Naive thymus-derived CD8-positive, alpha-beta T cell (primary cell): ENCODE data around the gene NFIL3. TPM values are rescaled to one million over a fixed set of nuclear protein-coding genes. Genes with fewer than 3 reads are reported as not detected.

Experiments
- ATAC-seq, 2 donors: fragments of 150-1000 bp; cut with Tn5 transposase in 1 of 2; sonication (Bioruptor Pico), chemical (Tn5 transposase) in 1 of 2; 1 replicate in 1 of 2; 2 replicates in 1 of 2; pipeline ENCODE4 v1.10.0; 2021; ENCODE audit warnings: mild to moderate bottlenecking in 2 of 2, moderate library complexity in 2 of 2
- POLR2A ChIA-PET: fragments of 350-600 bp; sonication (Branson Sonifier 250); formaldehyde crosslinking; loops from one replicate; lab custom pipeline; 2021; ENCODE audit warnings: antibody characterized with exemption; lab: Charles Lee
- DNase-seq, 10 donors: peaks; one replicate each; pipeline versions ENCODE4 v3.0.0 to v3.0.0-alpha.2; 2020 to 2022
- H3K27ac Mint-ChIP-seq, 10 donors: one replicate each; pipeline ENCODE4 v1.8.0; 2020 to 2022; ENCODE audit warnings: mild to moderate bottlenecking in 10 of 10, mixed read lengths in 10 of 10, moderate library complexity in 4 of 10, inconsistent platforms in 1 of 10
- H3K27me3 Mint-ChIP-seq, 5 donors: one replicate each; pipeline ENCODE4 v1.8.0; 2021 to 2022; ENCODE audit warnings: mixed read lengths in 5 of 5
- H3K36me3 Mint-ChIP-seq, 3 donors: one replicate each; pipeline ENCODE4 v1.8.0; 2020 to 2022; ENCODE audit warnings: mixed read lengths in 3 of 3, mild to moderate bottlenecking in 2 of 3, inconsistent platforms in 1 of 3
- H3K4me1 Mint-ChIP-seq, 4 donors: one replicate each; pipeline ENCODE4 v1.8.0; 2021 to 2022; ENCODE audit warnings: mixed read lengths in 4 of 4
- H3K4me3 Mint-ChIP-seq, 10 donors: one replicate each; pipeline ENCODE4 v1.8.0; 2020 to 2022; ENCODE audit warnings: mild to moderate bottlenecking in 10 of 10, mixed read lengths in 10 of 10, moderate library complexity in 6 of 10, inconsistent platforms in 1 of 10
- H3K9me3 Mint-ChIP-seq, 9 donors: one replicate each; pipeline ENCODE4 v1.8.0; 2020 to 2022; ENCODE audit warnings: mixed read lengths in 9 of 9, mild to moderate bottlenecking in 3 of 9, inconsistent platforms in 1 of 9, moderate library complexity in 1 of 9
- polyA plus RNA-seq, 3 donors: library from polyadenylated mRNA; unstranded; fragments of 300-500 nt; fragmentation: Illumina TruSeq; gene quantifications; one replicate each; pipeline ENCODE4 v1.2.3, GENCODE V29; 2021
- total RNA-seq, 8 experiments: library from RNA in 2 of 8; stranded (reverse) in 2 of 8; gene quantifications; one replicate each; pipeline ENCODE4 v1.2.3 and lab custom pipeline; 2021 to 2026

Gene NFIL3
- total and polyA plus RNA-seq, 5 experiments from 2014 or later, result 1.3 to 4.9 (median 3.7) TPM; not detected in 1

GRCh38 chr9:91431485-91431884 lies 7.9 kb upstream of the NFIL3 start:
- H3K4me3 Mint-ChIP-seq, result no peak overlapping the region
- ATAC-seq, result no peak
- no peak for DNase-seq
- no peaks in the 10 kb centered on the region for H3K9me3 Mint-ChIP-seq
- peaks cover 0 to 26% (median 9%) of the 10 kb centered on the region in 5 donors for H3K27me3 Mint-ChIP-seq
- no peaks in the 10 kb centered on the region for H3K4me1 Mint-ChIP-seq
- POLR2A ChIA-PET, result no interaction called here
- peak overlapping the region in 1 of 10 donors; percentile 16 for H3K27ac Mint-ChIP-seq
- no peaks in the 10 kb centered on the region for H3K36me3 Mint-ChIP-seq

- POLR2A ChIA-PET, result no interaction called here
- Mint-ChIP-seq H3K36me3 (no peaks in the 10 kb centered on the region), H3K27me3 (peaks cover 0 to 19% (median 9%) of the 10 kb centered on the region in 5 donors), H3K4me3 (no peak overlapping the region), H3K9me3 (no peaks in the 10 kb centered on the region), H3K4me1 (peaks cover 8 to 18% (median 16%) of the 10 kb centered on the region in 4 donors), H3K27ac (no peak overlapping the region)
- ATAC-seq (no peak), DNase-seq (no peak)
Observed at GRCh38 chr9:91429501-91429900, 5.9 kb upstream of the NFIL3 start.

GRCh38 chr9:91428927-91429351 lies 5.3 kb upstream of the NFIL3 start:
- Mint-ChIP-seq H3K9me3 (no peaks in the 10 kb centered on the region), H3K4me1 (peaks cover 8 to 18% (median 17%) of the 10 kb centered on the region in 4 donors), H3K4me3 (no peak overlapping the region), H3K27me3 (peaks cover 0 to 19% (median 6%) of the 10 kb centered on the region in 5 donors), H3K36me3 (no peaks in the 10 kb centered on the region), H3K27ac (no peak overlapping the region)
- ATAC-seq, result no peak
- DNase-seq, result no peak
- POLR2A ChIA-PET, result interaction anchor here (0.6 kb wide), 1 partner anchor 13 kb away, joined by 4 read pairs; no protein-coding TSS in a partner anchor

GRCh38 chr9:91428436-91428835 lies 4.8 kb upstream of the NFIL3 start:
- Mint-ChIP-seq H3K4me3 (no peak overlapping the region), H3K9me3 (no peaks in the 10 kb centered on the region), H3K27me3 (peaks cover 0 to 19% (median 6%) of the 10 kb centered on the region in 5 donors), H3K36me3 (no peaks in the 10 kb centered on the region), H3K4me1 (peaks cover 8 to 18% (median 17%) of the 10 kb centered on the region in 4 donors), H3K27ac (no peak overlapping the region)
- DNase-seq (no peak), ATAC-seq (no peak)
- POLR2A ChIA-PET, result interaction anchor here (0.6 kb wide), 1 partner anchor 12 kb away, joined by 4 read pairs; no protein-coding TSS in a partner anchor

GRCh38 chr9:91427873-91428272 lies 4.2 kb upstream of the NFIL3 start:
- Mint-ChIP-seq H3K4me3 (no peak overlapping the region), H3K27me3 (peaks cover 1 to 19% (median 6%) of the 10 kb centered on the region in 5 donors), H3K27ac (no peak overlapping the region), H3K36me3 (no peaks in the 10 kb centered on the region), H3K4me1 (peaks cover 12 to 23% (median 21%) of the 10 kb centered on the region in 4 donors), H3K9me3 (no peaks in the 10 kb centered on the region)
- no peak for ATAC-seq
- POLR2A ChIA-PET, result no interaction called here
- DNase-seq, result no peak

- peaks cover 17 to 38% (median 35%) of the 10 kb centered on the region in 4 donors for H3K4me1 Mint-ChIP-seq
- H3K4me3 Mint-ChIP-seq, result peak overlapping the region in 5 of 10 donors; percentile 25 to 93 (median 33)
- ATAC-seq (no peak), DNase-seq (peak in 3 of 10 donors; percentile 29 to 41 (median 41))
- H3K36me3 Mint-ChIP-seq, result no peaks in the 10 kb centered on the region
- no peaks in the 10 kb centered on the region for H3K9me3 Mint-ChIP-seq
- peak overlapping the region in 2 of 10 donors; percentile 4 to 83 for H3K27ac Mint-ChIP-seq
- POLR2A ChIA-PET, result interaction anchor here (1.8 to 2.5 kb wide), 2 partner anchors 389 to 511 kb away, joined by 7 to 8 read pairs; no protein-coding TSS in a partner anchor
- H3K27me3 Mint-ChIP-seq, result peaks cover 3 to 19% (median 10%) of the 10 kb centered on the region in 5 donors
Observed at GRCh38 chr9:91426123-91426745, 2.6 kb upstream of the NFIL3 start.

- peak overlapping the region; percentile 84 to 96 (median 88) for H3K4me3 Mint-ChIP-seq
- H3K27ac Mint-ChIP-seq, result peak overlapping the region in 9 of 10 donors; percentile 11 to 91 (median 83)
- POLR2A ChIA-PET, result interaction anchor here (1.1 to 2.5 kb wide), 3 partner anchors 61 to 510 kb away, joined by 3 to 8 read pairs (median 7); no protein-coding TSS in a partner anchor
- H3K36me3 Mint-ChIP-seq, result no peaks in the 10 kb centered on the region
- peak in 2 of 10 donors; percentile 19 to 22 for DNase-seq
- H3K9me3 Mint-ChIP-seq, result no peaks in the 10 kb centered on the region
- no peak for ATAC-seq
- peaks cover 7 to 20% (median 16%) of the 10 kb centered on the region in 5 donors for H3K27me3 Mint-ChIP-seq
- H3K4me1 Mint-ChIP-seq, result peaks cover 17 to 45% (median 40%) of the 10 kb centered on the region in 4 donors
Observed at GRCh38 chr9:91425271-91425670, 1.6 kb upstream of the NFIL3 start.

- POLR2A ChIA-PET, result interaction anchor here (0.5 to 2.5 kb wide), 6 partner anchors 60 to 510 kb away, joined by 3 to 9 read pairs (median 5); partner anchors contain the start of gene AUH
- H3K27me3 Mint-ChIP-seq, result peaks cover 14 to 23% (median 22%) of the 10 kb centered on the region in 5 donors
- H3K4me3 Mint-ChIP-seq, result peak overlapping the region; percentile 84 to 96 (median 88)
- H3K27ac Mint-ChIP-seq, result peak overlapping the region; percentile 51 to 91 (median 84)
- DNase-seq (peak; percentile 16 to 79 (median 46)), ATAC-seq (peak; percentile 31 to 47)
- H3K9me3 Mint-ChIP-seq, result no peaks in the 10 kb centered on the region
- peaks cover 17 to 47% (median 44%) of the 10 kb centered on the region in 4 donors for H3K4me1 Mint-ChIP-seq
- no peaks in the 10 kb centered on the region for H3K36me3 Mint-ChIP-seq
Observed at GRCh38 chr9:91424403-91425176, 958 bp upstream of the NFIL3 start.

- Mint-ChIP-seq H3K27me3 (peaks cover 18 to 32% (median 26%) of the 10 kb centered on the region in 5 donors), H3K4me3 (peak overlapping the region; percentile 89 to 98 (median 96)), H3K36me3 (no peaks in the 10 kb centered on the region), H3K4me1 (peaks cover 17 to 54% (median 44%) of the 10 kb centered on the region in 4 donors), H3K9me3 (no peaks in the 10 kb centered on the region), H3K27ac (peak overlapping the region; percentile 33 to 96 (median 74))
- DNase-seq, result peak; percentile 35 to 76 (median 59)
- POLR2A ChIA-PET, result interaction anchor here (1.7 kb wide), 1 partner anchor 62 kb away, joined by 9 read pairs; the partner anchor contains the start of gene AUH
- ATAC-seq, result peak; percentile 49 to 69
Observed at GRCh38 chr9:91422758-91423711, 597 bp downstream of the NFIL3 start.

GRCh38 chr9:91421971-91422757 lies 1.5 kb downstream of the NFIL3 start:
- Mint-ChIP-seq H3K4me1 (peaks cover 17 to 54% (median 44%) of the 10 kb centered on the region in 4 donors), H3K27me3 (peaks cover 18 to 36% (median 29%) of the 10 kb centered on the region in 5 donors), H3K4me3 (peak overlapping the region; percentile 89 to 98 (median 96)), H3K9me3 (no peaks in the 10 kb centered on the region), H3K36me3 (no peaks in the 10 kb centered on the region), H3K27ac (peak overlapping the region in 8 of 10 donors; percentile 17 to 75 (median 52))
- DNase-seq (peak in 2 of 10 donors; percentile 4 to 6), ATAC-seq (no peak)
- POLR2A ChIA-PET, result no interaction called here
